K562 (cell line): ENCODE measurements around the gene WNT11. TPM values are rescaled to one million over a fixed set of nuclear protein-coding genes. Genes with fewer than 3 reads are reported as not detected.

Experiments used
- ATAC-seq: fragments of 200-7000 bp; cut with Tn5 transposase; 3 replicates; pipeline ENCODE4 v1.9.1; 2020; ENCODE audit warnings: moderate library complexity
- BruUV-seq: library from RNA; stranded (reverse); fragments of 400-500 nt; replicated peaks from 2 replicates; lab custom pipeline; 2021; lab: Mats Ljungman, UMichigan
- CTCF ChIA-PET: fragments of 300-600 bp; formaldehyde crosslinking; extraction: SDS; loops from one replicate; lab custom pipeline; 2021; ENCODE audit warnings: low intra/inter-chr PET ratio; lab: Yijun Ruan, JAX
- POLR2A ChIA-PET: fragments of 300-600, 350-650 bp; sonication (Branson Sonifier 250); formaldehyde crosslinking; extraction: SDS; loops from one replicate; lab custom pipeline; 2021; ENCODE audit warnings: antibody characterized with exemption, inconsistent platforms; lab: Yijun Ruan, JAX
- DNase-seq, 4 experiments: peaks; one replicate each; pipeline versions ENCODE4 v3.0.0 to v3.0.0-alpha.2; 2011 to 2018; ENCODE audit warnings: low spot score in 3 of 4, mixed read lengths in 3 of 4; ENCODE audit errors: extremely low read depth in 1 of 4
- FAIRE-seq: peaks from 2 replicates; lab custom pipeline; 2011; peaks lifted over from hg19 to GRCh38; lab: Jason Lieb, UNC
- H2AFZ ChIP-seq: 2 replicates; pipeline ENCODE4 v1.6.0; 2011; ENCODE audit warnings: low read depth, low read length, control low read depth, inconsistent platforms
- H3K27ac ChIP-seq: fragments of 200-600 bp; 3 replicates; pipeline ENCODE4 v1.8.0; 2011; ENCODE audit warnings: low read depth, mild to moderate bottlenecking, control low read depth, inconsistent platforms, low read length, moderate library complexity, mixed read lengths; ENCODE audit errors: extremely low read depth
- H3K27me3 ChIP-seq, 2 experiments: fragments of 300-600 bp in 1 of 2; 2 replicates in 1 of 2; 3 replicates in 1 of 2; pipeline versions ENCODE4 v1.6.0 to v1.8.0; 2011; ENCODE audit warnings: inconsistent platforms in 2 of 2, low read length in 2 of 2, mild to moderate bottlenecking in 1 of 2, mixed read lengths in 1 of 2, moderate library complexity in 1 of 2; ENCODE audit not compliant: control insufficient read depth in 2 of 2, insufficient read depth in 2 of 2
- H3K36me3 ChIP-seq: fragments of 300-600 bp; 3 replicates; pipeline ENCODE4 v1.8.0; 2011; ENCODE audit warnings: mild to moderate bottlenecking, low read length, inconsistent platforms; ENCODE audit not compliant: control insufficient read depth, insufficient read depth
- H3K4me1 ChIP-seq, 2 experiments: fragments of 200-600 bp in 1 of 2; replicated peaks in 1 of 2; 2 replicates in 1 of 2; 3 replicates in 1 of 2; pipeline versions ENCODE4 v1.5.1 to v1.8.0; 2011; ENCODE audit warnings: inconsistent platforms in 2 of 2, low read length in 2 of 2, mild to moderate bottlenecking in 1 of 2, mixed read lengths in 1 of 2, moderate library complexity in 1 of 2; ENCODE audit not compliant: control insufficient read depth in 2 of 2, insufficient read depth in 2 of 2
- H3K4me2 ChIP-seq: 2 replicates; pipeline ENCODE4 v1.6.1; 2011; ENCODE audit warnings: low read length, control low read depth, inconsistent platforms, mixed read lengths; ENCODE audit not compliant: insufficient read depth
- H3K4me3 ChIP-seq: fragments of 200-600 bp; sonication (generic), shearing (Covaris generic); 2 replicates; pipeline ENCODE4 v1.5.1; 2016; ENCODE audit warnings: control low read depth, inconsistent platforms
- H3K79me2 ChIP-seq: fragments of 200-600 bp; 3 replicates; pipeline ENCODE4 v1.8.0; 2011; ENCODE audit warnings: low read length, inconsistent platforms; ENCODE audit not compliant: control insufficient read depth, insufficient read depth
- H3K9ac ChIP-seq, 2 experiments: 2 replicates each; pipeline versions ENCODE4 v1.6.0 to v1.6.1; 2011; ENCODE audit warnings: low read depth in 2 of 2, low read length in 2 of 2, control low read depth in 1 of 2, inconsistent platforms in 1 of 2, mild to moderate bottlenecking in 1 of 2, mixed read lengths in 1 of 2; ENCODE audit not compliant: insufficient read depth in 1 of 2
- H3K9me1 ChIP-seq: one replicate; pipeline ENCODE4 v1.6.0; 2011; ENCODE audit warnings: inconsistent platforms, mild to moderate bottlenecking, low read length, moderate library complexity; ENCODE audit not compliant: control insufficient read depth, insufficient read depth
- H3K9me3 ChIP-seq: replicated peaks from 2 replicates; pipeline ENCODE4 v1.5.1; 2011; ENCODE audit warnings: low read depth, low read length, inconsistent platforms; ENCODE audit not compliant: control insufficient read depth, insufficient read depth
- H4K20me1 ChIP-seq: replicated peaks from 2 replicates; pipeline ENCODE4 v1.6.1; 2011; ENCODE audit warnings: low read length, inconsistent platforms, mixed read lengths; ENCODE audit not compliant: control insufficient read depth, insufficient read depth
- EGR1 ChIP-seq: fragments of 450-650 bp; conservative IDR thresholded peaks from 2 replicates; pipeline ENCODE4 v1.6.1; 2017; ENCODE audit warnings: mild to moderate bottlenecking
- FIP1L1 ChIP-seq: fragments of 200-400 bp; formaldehyde crosslinking; IDR thresholded peaks from 2 replicates; pipeline ENCODE4 v1.6.1; 2018; ENCODE audit warnings: mild to moderate bottlenecking, low read depth, low read length; ENCODE audit not compliant: poor library complexity, severe bottlenecking
- FOXA1 ChIP-seq: fragments of 450-650 bp; IDR thresholded peaks from 2 replicates; pipeline ENCODE4 v1.6.1; 2016; ENCODE audit warnings: mild to moderate bottlenecking, borderline replicate concordance
- MAX ChIP-seq: sonication (generic); formaldehyde crosslinking; IDR thresholded peaks from 2 replicates; pipeline ENCODE4 v1.9.0; 2022; ENCODE audit warnings: mild to moderate bottlenecking, missing genetic modification reagents
- NFATC3 ChIP-seq: fragments of 450-650 bp; IDR thresholded peaks from 2 replicates; pipeline ENCODE4 v1.6.1; 2017; ENCODE audit warnings: mild to moderate bottlenecking
- PHF20 ChIP-seq: fragments of 450-650 bp; IDR thresholded peaks from 2 replicates; pipeline ENCODE4 v1.6.1; 2018; ENCODE audit not compliant: partially characterized antibody
- RFX7 ChIP-seq: fragments of 250-450 bp; sonication (Bioruptor Pico); IDR thresholded peaks from 2 replicates; pipeline ENCODE4 v1.5.1; 2021; ENCODE audit warnings: mild to moderate bottlenecking
- RHOXF2B ChIP-seq: fragments of 250-450 bp; sonication (Bioruptor Pico); conservative IDR thresholded peaks from 2 replicates; pipeline ENCODE4 v1.5.1; 2021
- TRIM24 ChIP-seq, 2 experiments: fragments of 450-650 bp; IDR thresholded peaks; 2 replicates each; pipeline ENCODE4 v1.6.1; 2016
- ZNF347 ChIP-seq: fragments of 450-650 bp; formaldehyde crosslinking; IDR thresholded peaks from 2 replicates; pipeline ENCODE4 v1.4.0; 2020; ENCODE audit warnings: low read depth, mild to moderate bottlenecking, moderate library complexity
- ZNF695 ChIP-seq: fragments of 450-650 bp; formaldehyde crosslinking; IDR thresholded peaks from 2 replicates; pipeline ENCODE4 v1.4.0; 2020; ENCODE audit warnings: mild to moderate bottlenecking, moderate library complexity
- ZNF75A ChIP-seq: fragments of 450-650 bp; formaldehyde crosslinking; IDR thresholded peaks from 2 replicates; pipeline ENCODE4 v1.4.0; 2020; ENCODE audit warnings: mild to moderate bottlenecking
- WGBS: fragments of 100-300 bp; shearing (Covaris generic); methylation state at CpG from one replicate; pipeline ENCODE4 v1.1.6; 2016; ENCODE audit warnings: low coverage, mixed read lengths; ENCODE audit not compliant: insufficient coverage; ENCODE audit errors: missing lambda C conversion rate; 5-methylcytosine and 5-hydroxymethylcytosine counted together
- in situ Hi-C: fragments of 300-500 bp; cut with MboI; formaldehyde crosslinking; loops from 4 replicates; pipeline ENCODE4 v1.15.0; 2018; ENCODE audit warnings: inconsistent platforms, mixed read lengths
- intact Hi-C: fragments of 100-400 bp; cut with micrococcal nuclease; formaldehyde crosslinking; loops from 2 replicates; pipeline ENCODE4 v1.14.2; 2022
- polyA plus RNA-seq, 8 experiments: library from polyadenylated mRNA; depleted of rRNA in 4 of 8; stranded (reverse) in 5 of 8; unstranded in 3 of 8; fragments of >200 nt; fragmentation: Nextera tagmentation in 2 of 8; fragmentation: Illumina TruSeq in 1 of 8; extraction: Ambion mirVana in 2 of 8; extraction: Trizol in 1 of 8; gene quantifications; 2 replicates each; pipeline versions ENCODE4 v1.2.1 to v1.2.3, GENCODE V29; 2011 to 2014; ENCODE audit warnings: inconsistent platforms in 1 of 8, missing spikeins in 1 of 8
- total RNA-seq, 7 experiments: library from RNA; depleted of rRNA in 6 of 7; stranded (reverse); fragments of >200 nt in 6 of 7; fragmentation: Illumina TruSeq in 2 of 7; extraction: Trizol in 2 of 7; gene quantifications; 2 replicates each; pipeline versions ENCODE4 v1.2.1 to v1.2.3, GENCODE V29; 2011 to 2021; ENCODE audit warnings: low replicate concordance in 1 of 7
- TF ChIP-seq, protein P1 (sequence below): fragments of 250-450 bp; sonication (Bioruptor Pico); IDR thresholded peaks from 2 replicates; pipeline ENCODE4 v1.4.0; 2020; ENCODE audit warnings: borderline replicate concordance
- TF ChIP-seq, protein P2 (sequence below): fragments of 250-450 bp; sonication (Bioruptor Pico); IDR thresholded peaks from 2 replicates; pipeline ENCODE4 v1.4.0; 2020; ENCODE audit warnings: mild to moderate bottlenecking, moderate library complexity

The WNT11 gene
- total and polyA plus RNA-seq, 9 of the 15 experiments (the other 6 are each of a cell fraction or from before 2014, with no cell fraction given): 0.03 to 0.20 (median 0.09) TPM; not detected in 4

DNA sequence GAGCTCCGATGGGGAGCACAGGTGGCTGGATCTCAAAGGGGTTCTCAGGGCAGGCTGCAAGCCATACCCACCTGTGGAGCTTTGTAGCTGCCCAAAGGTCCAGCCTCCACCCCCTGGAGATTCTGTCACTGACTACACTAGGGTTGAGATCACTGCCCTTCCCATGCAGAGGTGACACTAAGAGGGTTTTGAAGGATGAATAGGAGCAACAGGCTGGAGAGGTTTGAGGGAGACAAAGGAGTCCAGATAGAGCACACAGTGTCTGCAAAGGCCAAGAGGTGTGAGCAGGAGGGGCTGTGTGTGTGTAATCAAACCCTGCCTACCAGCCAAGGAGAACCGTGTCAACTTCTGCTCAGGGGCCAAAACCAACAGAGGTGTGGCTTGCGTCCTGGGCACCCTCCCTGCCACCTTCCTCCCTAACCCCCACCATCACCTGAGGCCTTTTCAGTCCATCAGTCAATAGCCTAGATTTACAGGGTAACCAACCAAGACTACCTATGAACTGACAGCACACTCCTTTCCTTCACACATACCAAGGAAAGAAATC, 43.0 kb upstream of the WNT11 start:
- no peak for ATAC-seq
- TF ChIP-seq, protein P1, sequence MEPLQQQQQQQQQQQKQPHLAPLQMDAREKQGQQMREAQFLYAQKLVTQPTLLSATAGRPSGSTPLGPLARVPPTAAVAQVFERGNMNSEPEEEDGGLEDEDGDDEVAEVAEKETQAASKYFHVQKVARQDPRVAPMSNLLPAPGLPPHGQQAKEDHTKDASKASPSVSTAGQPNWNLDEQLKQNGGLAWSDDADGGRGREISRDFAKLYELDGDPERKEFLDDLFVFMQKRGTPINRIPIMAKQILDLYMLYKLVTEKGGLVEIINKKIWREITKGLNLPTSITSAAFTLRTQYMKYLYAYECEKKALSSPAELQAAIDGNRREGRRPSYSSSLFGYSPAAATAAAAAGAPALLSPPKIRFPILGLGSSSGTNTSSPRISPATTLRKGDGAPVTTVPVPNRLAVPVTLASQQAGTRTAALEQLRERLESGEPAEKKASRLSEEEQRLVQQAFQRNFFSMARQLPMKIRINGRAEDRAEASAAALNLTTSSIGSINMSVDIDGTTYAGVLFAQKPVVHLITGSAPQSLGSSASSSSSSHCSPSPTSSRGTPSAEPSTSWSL (CRISPR knock-in tag): no peak
- TF ChIP-seq ZNF75A (CRISPR knock-in tag): no peak
- no peak for TF ChIP-seq EGR1
- TF ChIP-seq ZNF347 (CRISPR knock-in tag): no peak
- no peak for TF ChIP-seq MAX (CRISPR knock-in tag)
- TF ChIP-seq FIP1L1: no peak
- TF ChIP-seq, protein P2, sequence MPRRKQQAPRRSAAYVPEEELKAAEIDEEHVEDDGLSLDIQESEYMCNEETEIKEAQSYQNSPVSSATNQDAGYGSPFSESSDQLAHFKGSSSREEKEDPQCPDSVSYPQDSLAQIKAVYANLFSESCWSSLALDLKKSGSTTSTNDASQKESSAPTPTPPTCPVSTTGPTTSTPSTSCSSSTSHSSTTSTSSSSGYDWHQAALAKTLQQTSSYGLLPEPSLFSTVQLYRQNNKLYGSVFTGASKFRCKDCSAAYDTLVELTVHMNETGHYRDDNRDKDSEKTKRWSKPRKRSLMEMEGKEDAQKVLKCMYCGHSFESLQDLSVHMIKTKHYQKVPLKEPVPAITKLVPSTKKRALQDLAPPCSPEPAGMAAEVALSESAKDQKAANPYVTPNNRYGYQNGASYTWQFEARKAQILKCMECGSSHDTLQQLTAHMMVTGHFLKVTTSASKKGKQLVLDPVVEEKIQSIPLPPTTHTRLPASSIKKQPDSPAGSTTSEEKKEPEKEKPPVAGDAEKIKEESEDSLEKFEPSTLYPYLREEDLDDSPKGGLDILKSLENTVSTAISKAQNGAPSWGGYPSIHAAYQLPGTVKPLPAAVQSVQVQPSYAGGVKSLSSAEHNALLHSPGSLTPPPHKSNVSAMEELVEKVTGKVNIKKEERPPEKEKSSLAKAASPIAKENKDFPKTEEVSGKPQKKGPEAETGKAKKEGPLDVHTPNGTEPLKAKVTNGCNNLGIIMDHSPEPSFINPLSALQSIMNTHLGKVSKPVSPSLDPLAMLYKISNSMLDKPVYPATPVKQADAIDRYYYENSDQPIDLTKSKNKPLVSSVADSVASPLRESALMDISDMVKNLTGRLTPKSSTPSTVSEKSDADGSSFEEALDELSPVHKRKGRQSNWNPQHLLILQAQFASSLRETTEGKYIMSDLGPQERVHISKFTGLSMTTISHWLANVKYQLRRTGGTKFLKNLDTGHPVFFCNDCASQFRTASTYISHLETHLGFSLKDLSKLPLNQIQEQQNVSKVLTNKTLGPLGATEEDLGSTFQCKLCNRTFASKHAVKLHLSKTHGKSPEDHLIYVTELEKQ (CRISPR knock-in tag): no peak
- no peak for TF ChIP-seq RFX7
- no peak for TF ChIP-seq PHF20
- no peak for TF ChIP-seq NFATC3
- no peak for TF ChIP-seq FOXA1
- TF ChIP-seq TRIM24 (IDR thresholded peaks at IDR 0.05): no peak
- TF ChIP-seq RHOXF2B (CRISPR knock-in tag): no peak
- no peak for TF ChIP-seq ZNF695 (CRISPR knock-in tag)
- Histone ChIP-seq H3K9me1 (no peaks in the 10 kb centered on the region), H3K4me2 (no peak overlapping the region), H3K36me3 (no peaks in the 10 kb centered on the region), H3K4me3 (no peak overlapping the region), H3K9ac (no peak overlapping the region), H3K9me3 (no peaks in the 10 kb centered on the region), H3K4me1 (peaks cover 0 to 5% of the 10 kb centered on the region in 2 experiments; a peak in 1 of 5 replicates), H3K27me3 (peaks cover 3 to 32% of the 10 kb centered on the region in 2 experiments; a peak in 4 of 5 replicates), H4K20me1 (no peaks in the 10 kb centered on the region), H3K79me2 (no peaks in the 10 kb centered on the region), H3K27ac (no peak overlapping the region), H2AFZ (no peak overlapping the region)
- no peak for DNase-seq
- no TSS peak for BruUV-seq
- in situ Hi-C loops (no loop called here), intact Hi-C loops (no loop called here)
- ChIA-PET CTCF (no interaction called here), POLR2A (interaction anchor here (2.1 kb wide), 1 partner anchor 9 kb away, joined by 9 read pairs; no protein-coding TSS in a partner anchor)
- no peak for FAIRE-seq
- 5% methylated on average over 3 of the region's 3 CpGs for WGBS
